ENCODE results near the gene KIRREL3.
"Not testable (repeated sequence)": the region's sequence is repeated elsewhere in the genome, so short reads cannot be mapped to it uniquely, and the experiment has no call there.

The KIRREL3 gene

DNA sequence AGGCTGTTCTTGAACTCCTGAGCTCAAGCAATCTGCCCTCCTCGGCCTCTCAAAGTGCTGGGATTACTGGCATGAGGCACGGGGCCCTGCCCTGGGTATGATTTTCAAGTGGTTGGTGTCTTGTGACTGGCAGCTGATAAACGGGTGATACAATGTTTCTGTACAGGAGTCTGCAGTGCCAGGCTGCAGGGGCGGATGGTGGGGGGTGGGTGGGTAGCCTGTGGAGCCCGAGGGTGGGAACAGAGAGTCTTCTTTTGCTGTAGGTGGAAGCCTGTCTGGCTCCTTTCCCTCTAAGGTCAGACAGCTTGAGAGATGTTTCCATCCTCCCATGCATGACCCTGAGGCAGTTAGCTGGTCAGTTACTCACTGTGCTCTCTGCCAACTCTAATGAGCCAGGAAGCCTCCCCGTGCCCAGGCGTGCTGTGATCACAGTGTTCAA lies 605.9 kb downstream of the KIRREL3 start:
- not testable (repeated sequence) for H3K4me1 ChIP-seq (ENCODE audit: low read length); H4K20me1 ChIP-seq (ENCODE audit: insufficient read depth, low read length); H3K27ac ChIP-seq (ENCODE audit: low read length); H3K4me3 ChIP-seq (ENCODE audit: low read length); H3K4me2 ChIP-seq (ENCODE audit: low read length); H3K9ac ChIP-seq (ENCODE audit: low read length); H3K36me3 ChIP-seq (replicated peaks; ENCODE audit: low read depth, low read length); H3K27me3 ChIP-seq (ENCODE audit: low read depth, low read length); H2AFZ ChIP-seq (ENCODE audit: low read depth, low read length); H3K79me2 ChIP-seq (ENCODE audit: low read length); H3K9me3 ChIP-seq (ENCODE audit: insufficient read depth, low read length)

DNA sequence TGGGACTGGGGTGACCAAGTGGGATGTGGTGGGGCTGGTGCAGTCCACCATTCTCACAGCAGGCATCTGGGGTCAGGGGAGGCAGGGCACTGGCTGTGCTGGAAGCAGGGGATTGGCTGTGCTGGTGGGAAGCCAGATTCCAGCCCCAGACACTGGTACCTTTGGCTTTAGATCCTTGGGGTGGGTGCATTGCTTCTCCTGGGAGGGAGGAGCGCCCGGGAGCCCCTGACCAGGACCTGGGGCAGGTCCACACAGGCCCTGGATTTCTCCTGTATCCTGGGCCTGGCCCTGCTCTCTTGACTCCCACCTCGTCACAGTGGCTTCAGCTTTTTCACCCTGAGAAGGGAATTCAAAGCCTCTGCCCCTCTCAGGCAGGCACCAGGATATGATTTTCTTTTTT lies 606.5 kb downstream of the KIRREL3 start:
- H3K27ac ChIP-seq (ENCODE audit: low read length), result no peak overlapping the region
- H2AFZ ChIP-seq (ENCODE audit: low read depth, low read length), result no peak overlapping the region
- H3K36me3 ChIP-seq (replicated peaks; ENCODE audit: low read depth, low read length), result no peaks in the 10 kb centered on the region
- H3K4me1 ChIP-seq (ENCODE audit: low read length), result peaks cover 3% of the 10 kb centered on the region; the same call in 1 of the 2 replicates
- no peak overlapping the region for H3K4me2 ChIP-seq (ENCODE audit: low read length)
- H3K4me3 ChIP-seq (ENCODE audit: low read length), result no peak overlapping the region
- no peaks in the 10 kb centered on the region for H4K20me1 ChIP-seq (ENCODE audit: insufficient read depth, low read length)
- no peak overlapping the region for H3K9ac ChIP-seq (ENCODE audit: low read length)
- no peaks in the 10 kb centered on the region for H3K9me3 ChIP-seq (ENCODE audit: insufficient read depth, low read length)
- no peaks in the 10 kb centered on the region for H3K79me2 ChIP-seq (ENCODE audit: low read length)
- TF ChIP-seq EZH2phosphoT487 (IDR thresholded peaks at IDR 0.05; ENCODE audit: low read depth), result no peak
- no peak for TF ChIP-seq CTCF (IDR thresholded peaks at IDR 0.05; ENCODE audit: low read depth, low read length)
- H3K27me3 ChIP-seq (ENCODE audit: low read depth, low read length), result no peaks in the 10 kb centered on the region

DNA sequence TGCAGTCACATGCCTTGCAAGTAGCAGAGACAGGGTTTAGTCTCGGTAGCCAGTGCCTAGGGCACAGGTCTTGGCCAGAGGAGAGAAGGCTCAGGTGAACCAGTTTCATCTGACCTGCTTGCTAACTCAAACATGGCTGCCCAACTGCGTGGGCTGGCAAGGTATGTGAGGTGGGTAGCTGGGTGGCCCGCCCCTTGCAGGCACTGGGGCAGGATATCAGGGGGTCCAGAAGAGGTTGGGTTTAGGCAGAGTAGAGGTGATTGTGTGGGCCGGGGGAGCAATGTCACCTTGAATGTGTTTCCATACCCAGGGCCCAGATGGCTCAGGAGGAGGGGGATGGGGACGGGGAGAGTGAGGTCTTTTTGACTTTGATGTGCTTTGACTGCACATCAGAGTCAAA lies 607.4 kb downstream of the KIRREL3 start:
- H3K27me3 ChIP-seq (ENCODE audit: low read depth, low read length), result no peaks in the 10 kb centered on the region
- no peaks in the 10 kb centered on the region for H3K36me3 ChIP-seq (replicated peaks; ENCODE audit: low read depth, low read length)
- H3K27ac ChIP-seq (ENCODE audit: low read length), result no peak overlapping the region
- no peak overlapping the region for H3K4me3 ChIP-seq (ENCODE audit: low read length)
- no peak overlapping the region for H3K4me2 ChIP-seq (ENCODE audit: low read length)
- no peaks in the 10 kb centered on the region for H3K79me2 ChIP-seq (ENCODE audit: low read length)
- peaks cover 3% of the 10 kb centered on the region; the same call in 1 of the 2 replicates for H3K4me1 ChIP-seq (ENCODE audit: low read length)
- TF ChIP-seq EZH2phosphoT487 (IDR thresholded peaks at IDR 0.05; ENCODE audit: low read depth) (no peak), CTCF (IDR thresholded peaks at IDR 0.05; ENCODE audit: low read depth, low read length) (no peak)
- H3K9me3 ChIP-seq (ENCODE audit: insufficient read depth, low read length), result no peaks in the 10 kb centered on the region
- no peak overlapping the region for H3K9ac ChIP-seq (ENCODE audit: low read length)
- H4K20me1 ChIP-seq (ENCODE audit: insufficient read depth, low read length), result no peaks in the 10 kb centered on the region
- H2AFZ ChIP-seq (ENCODE audit: low read depth, low read length), result no peak overlapping the region

DNA sequence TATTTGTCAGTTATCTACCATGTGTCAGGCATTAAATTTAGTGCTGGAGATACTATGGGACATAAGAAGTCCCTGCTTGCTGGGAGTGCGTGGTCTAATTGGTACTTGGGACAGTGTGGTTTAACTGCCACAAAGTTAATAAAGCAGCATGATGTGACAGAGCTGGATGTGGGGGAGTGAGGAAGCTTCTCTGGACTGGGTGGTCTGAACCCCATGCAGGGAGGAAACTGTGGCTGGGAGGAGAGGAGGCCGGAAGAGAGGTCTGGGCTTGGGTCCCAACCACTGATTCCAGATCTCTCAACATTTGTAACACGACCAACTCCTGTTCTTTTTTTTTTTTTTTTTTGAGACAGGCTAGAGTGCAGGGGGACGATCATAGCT lies 607.9 kb downstream of the KIRREL3 start:
- no peaks in the 10 kb centered on the region for H4K20me1 ChIP-seq (ENCODE audit: insufficient read depth, low read length)
- no peak overlapping the region for H3K9ac ChIP-seq (ENCODE audit: low read length)
- H3K4me1 ChIP-seq (ENCODE audit: low read length), result peaks cover 3% of the 10 kb centered on the region; the same call in 1 of the 2 replicates
- TF ChIP-seq CTCF (IDR thresholded peaks at IDR 0.05; ENCODE audit: low read depth, low read length) (no peak), EZH2phosphoT487 (IDR thresholded peaks at IDR 0.05; ENCODE audit: low read depth) (no peak)
- H2AFZ ChIP-seq (ENCODE audit: low read depth, low read length), result no peak overlapping the region
- H3K4me2 ChIP-seq (ENCODE audit: low read length), result no peak overlapping the region
- no peaks in the 10 kb centered on the region for H3K27me3 ChIP-seq (ENCODE audit: low read depth, low read length)
- H3K4me3 ChIP-seq (ENCODE audit: low read length), result no peak overlapping the region
- H3K36me3 ChIP-seq (replicated peaks; ENCODE audit: low read depth, low read length), result no peaks in the 10 kb centered on the region
- no peak overlapping the region for H3K27ac ChIP-seq (ENCODE audit: low read length)
- H3K9me3 ChIP-seq (ENCODE audit: insufficient read depth, low read length), result no peaks in the 10 kb centered on the region
- no peaks in the 10 kb centered on the region for H3K79me2 ChIP-seq (ENCODE audit: low read length)
